HG03196 (cell line): ENCODE measurements around the gene NDUFS7.
"Not testable (repeated sequence)": the region's sequence is repeated elsewhere in the genome, so short reads cannot be mapped to it uniquely, and the experiment has no call there.

Source experiments
- ATAC-seq: cut with Tn5 transposase; IDR thresholded peaks from one replicate; pipeline ENCODE4 v1.9.1; 2021; ENCODE audit not compliant: unreplicated experiment

The NDUFS7 gene

GRCh38 chr19:1417145-1417544, 33.4 kb downstream of the NDUFS7 start:
- no peak for ATAC-seq

- no peak for ATAC-seq
Measured at GRCh38 chr19:1417681-1418495, 34.2 kb downstream of the NDUFS7 start.

GRCh38 chr19:1418496-1418775, 34.7 kb downstream of the NDUFS7 start:
- ATAC-seq = no peak

GRCh38 chr19:1418951-1419738, 35.4 kb downstream of the NDUFS7 start:
- ATAC-seq = no peak

- ATAC-seq = not testable (repeated sequence)
Measured at GRCh38 chr19:1420085-1420484, 36.4 kb downstream of the NDUFS7 start.

- ATAC-seq = no peak
Measured at GRCh38 chr19:1420590-1420989, 36.9 kb downstream of the NDUFS7 start.

- no peak for ATAC-seq
Measured at GRCh38 chr19:1421218-1421957, 37.7 kb downstream of the NDUFS7 start.

GRCh38 chr19:1421958-1422305, 38.2 kb downstream of the NDUFS7 start:
- no peak for ATAC-seq

- no peak for ATAC-seq
Measured at GRCh38 chr19:1422360-1422759, 38.7 kb downstream of the NDUFS7 start.

GRCh38 chr19:1422943-1423342, 39.2 kb downstream of the NDUFS7 start:
- no peak for ATAC-seq

- ATAC-seq = no peak
Measured at GRCh38 chr19:1423436-1424191, 39.9 kb downstream of the NDUFS7 start.

GRCh38 chr19:1424192-1424955, 40.7 kb downstream of the NDUFS7 start:
- no peak for ATAC-seq

GRCh38 chr19:1425102-1425837, 41.6 kb downstream of the NDUFS7 start:
- no peak for ATAC-seq

- ATAC-seq = no peak
Measured at GRCh38 chr19:1425902-1426301, 42.2 kb downstream of the NDUFS7 start.

- no peak for ATAC-seq
Measured at GRCh38 chr19:1426736-1427135, 43.0 kb downstream of the NDUFS7 start.

GRCh38 chr19:1427221-1427920, 43.7 kb downstream of the NDUFS7 start:
- no peak for ATAC-seq

- ATAC-seq = no peak
Measured at GRCh38 chr19:1428738-1429391, 45.2 kb downstream of the NDUFS7 start.

GRCh38 chr19:1429750-1430149, 46.0 kb downstream of the NDUFS7 start:
- ATAC-seq = no peak

- no peak for ATAC-seq
Measured at GRCh38 chr19:1430246-1430645, 46.5 kb downstream of the NDUFS7 start.
